NCI-H748 treated with DMSO at 0.1 percent for 48 hours (cell line): ENCODE data around the gene PLEKHA6.

Experiments used
- DNase-seq: peaks from one replicate; lab custom pipeline; 2025; lab: John Stamatoyannopoulos, UW

Gene PLEKHA6

GRCh38 chr1:204188959-204189639, 170.6 kb downstream of the PLEKHA6 start:
- no peak for DNase-seq

GRCh38 chr1:204186597-204186996, 173.1 kb downstream of the PLEKHA6 start:
- no peak for DNase-seq

- DNase-seq, result no peak
Observed at GRCh38 chr1:204181116-204181515, 178.6 kb downstream of the PLEKHA6 start.

- DNase-seq, result no peak
Observed at GRCh38 chr1:204180133-204180532, 179.6 kb downstream of the PLEKHA6 start.

DNA sequence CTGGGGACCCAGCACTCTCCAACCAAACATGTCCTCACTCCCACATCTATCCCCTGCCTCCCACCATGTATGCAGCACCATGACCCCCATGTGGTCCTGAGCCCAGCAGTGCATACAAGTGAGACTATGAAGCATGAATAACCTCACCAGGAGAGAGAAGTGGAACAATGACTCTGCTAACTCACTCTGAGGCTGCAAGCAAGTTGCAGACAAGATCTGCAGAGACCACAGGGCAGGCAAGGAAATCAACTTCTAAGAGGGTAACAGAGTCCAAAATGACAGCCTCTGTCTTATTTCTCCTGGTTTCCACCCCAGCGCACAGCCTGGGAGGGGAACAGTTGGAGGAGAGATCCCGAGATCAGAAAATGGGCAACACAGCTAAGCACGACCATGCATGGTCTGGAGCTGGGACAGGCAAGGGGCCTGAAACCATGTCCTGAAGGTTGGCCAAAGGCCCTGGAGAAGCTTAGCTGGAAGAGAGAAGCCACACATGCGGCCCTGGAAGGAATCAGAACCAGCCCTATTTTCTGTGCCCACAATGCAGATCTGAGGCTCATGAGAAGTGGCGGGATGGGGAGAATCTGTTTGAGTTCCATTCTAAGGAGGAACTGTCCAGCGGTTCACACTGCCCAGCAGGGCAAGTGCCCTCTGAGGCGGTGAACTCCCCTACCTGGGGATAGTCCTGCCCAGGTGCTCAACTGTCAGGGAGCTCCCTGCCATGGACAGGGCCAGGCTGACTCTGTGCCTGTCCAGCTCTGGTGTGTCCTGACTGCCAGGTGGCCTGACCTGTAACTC, 181.0 kb downstream of the PLEKHA6 start:
- DNase-seq, result no peak

DNA sequence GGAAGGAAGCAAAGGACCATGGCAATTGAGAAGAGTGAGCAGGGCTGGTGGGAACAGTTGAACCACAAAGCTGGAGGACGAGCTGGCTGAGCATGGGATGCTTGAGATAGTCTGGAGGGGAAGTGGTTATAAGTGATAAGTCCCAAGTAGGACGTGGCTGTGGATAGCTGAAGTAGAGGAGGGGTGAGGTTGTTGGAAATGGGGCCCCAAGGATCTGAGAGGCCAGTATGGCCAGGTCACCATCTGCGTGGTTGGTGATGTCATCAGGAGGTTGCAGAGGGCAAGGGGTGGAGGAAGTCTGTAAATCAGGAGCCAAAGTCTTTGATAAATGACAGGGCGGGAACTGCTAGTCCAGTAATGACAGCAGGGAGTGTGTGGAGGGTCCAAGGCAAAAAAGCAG, 182.6 kb downstream of the PLEKHA6 start:
- DNase-seq, result no peak

DNA sequence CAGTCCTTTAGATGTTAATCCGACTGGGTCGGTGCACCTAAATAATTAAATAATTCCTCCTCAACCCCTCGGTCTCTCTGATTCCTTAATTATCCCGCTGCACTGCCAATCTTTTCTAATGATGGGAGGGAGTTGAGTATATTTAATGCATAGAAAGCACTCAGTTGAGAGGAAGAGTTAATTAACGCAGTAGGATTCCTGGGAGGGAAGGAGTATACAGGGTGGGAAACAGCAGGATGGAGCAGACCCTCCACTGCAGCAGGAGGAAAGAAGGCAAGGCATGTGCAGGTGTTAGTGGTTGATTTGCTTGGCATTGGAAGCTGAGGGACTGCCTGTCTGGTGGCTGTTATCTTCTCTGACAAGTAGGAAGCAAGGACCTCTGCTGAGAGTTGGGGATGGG, 183.7 kb downstream of the PLEKHA6 start:
- no peak for DNase-seq

DNA sequence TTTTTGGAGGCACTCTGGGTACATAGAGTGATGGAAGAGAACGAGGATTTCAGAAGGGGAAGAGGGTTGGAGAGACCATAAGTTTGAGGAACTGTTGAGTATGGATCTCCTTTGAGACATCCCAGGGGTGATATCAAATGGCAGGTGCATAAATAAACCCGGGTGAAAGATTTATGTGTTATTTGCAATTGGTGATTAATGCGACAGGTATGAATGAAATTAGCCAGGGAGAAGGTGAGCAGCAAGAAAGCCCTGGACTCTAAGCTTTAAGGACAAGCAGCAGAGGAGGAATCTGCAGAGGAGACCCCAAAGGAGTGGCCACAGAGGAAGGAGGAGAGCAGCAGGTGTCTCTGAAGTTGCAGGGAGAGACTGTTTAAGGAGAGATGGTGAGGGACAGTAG, 184.8 kb downstream of the PLEKHA6 start:
- no peak for DNase-seq

GRCh38 chr1:204172404-204173029, 187.2 kb downstream of the PLEKHA6 start:
- no peak for DNase-seq

DNA sequence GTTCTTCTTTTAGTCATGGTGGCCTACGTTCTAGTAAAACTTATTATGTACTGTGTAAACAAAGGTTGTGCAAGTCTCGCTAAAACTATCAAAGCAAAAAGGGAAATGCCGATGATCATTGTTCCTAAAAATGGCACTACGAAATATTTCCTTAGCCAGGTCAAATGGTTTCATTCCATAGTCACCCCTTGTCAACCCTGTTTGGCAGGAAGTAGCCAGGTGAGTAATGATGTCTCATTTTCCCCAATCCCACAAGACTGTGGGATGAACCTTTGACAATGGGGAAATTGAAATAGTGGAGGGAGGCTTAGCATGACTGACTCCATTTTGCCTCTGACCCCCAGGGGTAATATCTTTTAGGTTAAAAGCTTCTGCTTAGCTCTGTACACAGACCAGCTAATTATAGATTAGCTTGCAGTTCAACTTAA, 188.0 kb downstream of the PLEKHA6 start:
- no peak for DNase-seq

- no peak for DNase-seq
Observed at GRCh38 chr1:204170494-204171155, 189.1 kb downstream of the PLEKHA6 start.

DNA sequence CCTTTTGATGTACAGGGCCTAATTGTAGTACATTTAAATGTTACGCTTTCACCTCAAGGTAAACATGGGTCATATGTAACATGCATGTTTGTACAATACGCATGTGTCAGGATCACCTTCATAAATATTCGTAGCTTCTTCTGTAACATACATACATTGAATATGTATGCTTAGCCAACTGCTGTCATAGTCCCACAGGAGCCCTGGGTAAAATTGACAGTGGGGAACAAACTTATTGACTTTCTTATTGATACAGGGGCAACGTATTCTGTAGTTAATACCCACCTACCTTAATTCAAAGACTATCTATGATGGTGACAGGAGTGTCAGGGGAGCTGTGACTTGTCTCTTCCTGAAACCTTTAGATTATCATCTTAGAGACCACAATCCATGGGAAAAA, 189.9 kb downstream of the PLEKHA6 start:
- DNase-seq, result no peak
